Kidney (tissue), 14 donors: ENCODE measurements around the gene CSKMT. TPM values are rescaled to one million over a fixed set of nuclear protein-coding genes. Genes with fewer than 3 reads are reported as not detected.

Experiments used
- DNase-seq, 5 donors: peaks; one replicate each; pipeline ENCODE4 v3.0.0-alpha.2; 2013 to 2020
- FAIRE-seq: peaks from 2 replicates; lab custom pipeline; 2012; peaks lifted over from hg19 to GRCh38; lab: Jason Lieb, UNC
- H3K27ac ChIP-seq, 2 donors: one replicate each; pipeline ENCODE4 v1.7.0; 2013; ENCODE audit warnings: low read depth in 2 of 2, low read length in 2 of 2, inconsistent platforms in 1 of 2
- H3K27me3 ChIP-seq: one replicate; pipeline ENCODE4 v1.7.1; 2013; ENCODE audit warnings: low read length, inconsistent platforms; ENCODE audit not compliant: control insufficient read depth, insufficient read depth
- H3K36me3 ChIP-seq, 3 donors: one replicate each; pipeline versions ENCODE4 v1.7.0 to v1.7.1; 2013; ENCODE audit warnings: low read length in 3 of 3, control low read depth in 1 of 3, inconsistent platforms in 1 of 3; ENCODE audit not compliant: insufficient read depth in 3 of 3, control insufficient read depth in 2 of 3
- H3K4me1 ChIP-seq, 3 donors: one replicate each; pipeline versions ENCODE4 v1.7.0 to v1.7.1; 2013; ENCODE audit warnings: low read length in 3 of 3, inconsistent platforms in 1 of 3, low read depth in 1 of 3; ENCODE audit not compliant: control insufficient read depth in 2 of 3, insufficient read depth in 2 of 3
- H3K4me3 ChIP-seq, 3 donors: one replicate each; pipeline versions ENCODE4 v1.7.0 to v1.8.1; 2013; ENCODE audit warnings: low read length in 3 of 3, control low read depth in 1 of 3, inconsistent platforms in 1 of 3
- H3K9ac ChIP-seq, 3 donors: one replicate each; pipeline versions ENCODE4 v1.7.0 to v1.7.1; 2013; ENCODE audit warnings: low read length in 3 of 3, control low read depth in 1 of 3, inconsistent platforms in 1 of 3
- H3K9me3 ChIP-seq, 3 donors: one replicate each; pipeline versions ENCODE4 v1.7.0 to v1.7.1; 2013; ENCODE audit warnings: low read length in 3 of 3, control low read depth in 1 of 3, inconsistent platforms in 1 of 3; ENCODE audit not compliant: control insufficient read depth in 2 of 3, insufficient read depth in 1 of 3
- CTCF ChIP-seq: IDR thresholded peaks from 3 replicates; pipeline ENCODE4 v1.5.1; 2012; ENCODE audit warnings: mild to moderate bottlenecking, moderate library complexity, borderline replicate concordance; ENCODE audit not compliant: insufficient read depth; ENCODE audit errors: extremely low read depth
- intact Hi-C: fragments of 100-400 bp; cut with DNase I; formaldehyde crosslinking; loops from one replicate; pipeline ENCODE4 v1.11.1; 2022
- polyA plus RNA-seq: library from polyadenylated mRNA; stranded (reverse); fragments of 350-450 nt; fragmentation: Illumina TruSeq; extraction: RNeasy Lipid Tissue Mini Kit (QIAGEN cat#74804); gene quantifications from one replicate; pipeline ENCODE4 v1.2.3, GENCODE V29; 2014; ENCODE audit warnings: low read depth, low replicate concordance; ENCODE audit not compliant: insufficient read depth
- total RNA-seq: library from RNA; stranded (reverse); fragmentation: NEBNext Ultra II Directional; extraction: Animal tissue kit (Norgen Biotek cat#: 25700); gene quantifications from one replicate; pipeline ENCODE4 v1.2.1, GENCODE V29; 2021
- donor health status: control.
- donor health status: control.
- donor health status: control.
- donor health status: control.
- donor health status: control.
- donor health status: DM: yes; HTN: yes; CAD: no.
- donor health status: Normal renal cell carcinoma (clear cell type).

CSKMT gene
- total and polyA plus RNA-seq, 2 donors from 2014 or later: 8.2 to 12.1 TPM

GRCh38 chr11:62678770-62679696, 13.9 kb downstream of the CSKMT start, which contains the start of gene UBXN1:
Gene UBXN1 (minus strand): TSS chr11:62679073. CDS start chr11:62678923, 150 bp downstream.
- peak within 1 kb of the TSS; percentile 66 to 82 for H3K27ac ChIP-seq
- peak within 1 kb of the TSS; percentile 74 to 94 (median 86) for H3K4me3 ChIP-seq
- peak within 1 kb of the TSS; percentile 74 to 90 (median 88) for H3K9ac ChIP-seq
- no peaks in the 10 kb centered on the region for H3K9me3 ChIP-seq
- H3K27me3 ChIP-seq: no peaks in the 10 kb centered on the region
- intact Hi-C loops: no loop called here
- peaks cover 0 to 5% (median 2%) of the 10 kb centered on the region in 3 donors for H3K36me3 ChIP-seq
- no peak for FAIRE-seq
- no peak for TF ChIP-seq CTCF
- peaks cover 0 to 8% (median 4%) of the 10 kb centered on the region in 3 donors for H3K4me1 ChIP-seq
- DNase-seq: peak; percentile 88 to 96 (median 92)

GRCh38 chr11:62680825-62681240, 15.7 kb downstream of the CSKMT start:
- intact Hi-C loops: no loop called here
- TF ChIP-seq CTCF: peak; percentile 69
- no peaks in the 10 kb centered on the region for H3K9me3 ChIP-seq

GRCh38 chr11:62682518-62682917, 17.4 kb downstream of the CSKMT start:
- no peak overlapping the region for H3K27ac ChIP-seq
- peaks cover 0 to under 1% (median 0%) of the 10 kb centered on the region in 3 donors for H3K36me3 ChIP-seq
- H3K9ac ChIP-seq: no peak overlapping the region
- intact Hi-C loops: no loop called here
- no peak for DNase-seq
- H3K9me3 ChIP-seq: no peaks in the 10 kb centered on the region
- H3K4me1 ChIP-seq: peaks cover 0 to 8% (median 4%) of the 10 kb centered on the region in 3 donors
- no peak overlapping the region for H3K4me3 ChIP-seq
- TF ChIP-seq CTCF: no peak
- FAIRE-seq: no peak
- H3K27me3 ChIP-seq: no peaks in the 10 kb centered on the region

More at GRCh38 chr11:62680825-62681240, 15.7 kb downstream of the CSKMT start:
- no peak overlapping the region for H3K4me3 ChIP-seq
- no peak overlapping the region for H3K9ac ChIP-seq
- peaks cover 0 to 5% (median 0%) of the 10 kb centered on the region in 3 donors for H3K36me3 ChIP-seq
- FAIRE-seq (no peak), DNase-seq (peak in 3 of 5 donors; percentile 43 to 74 (median 69))
- H3K27me3 ChIP-seq: no peaks in the 10 kb centered on the region
- no peak overlapping the region for H3K27ac ChIP-seq
- H3K4me1 ChIP-seq: peaks cover 0 to 8% (median 4%) of the 10 kb centered on the region in 3 donors
